ENCODE results near the gene C1orf159.

GRCh38 chr1:1151306-1151705 lies 35.4 kb upstream of the C1orf159 start:
- TF ChIP-seq, protein P1, sequence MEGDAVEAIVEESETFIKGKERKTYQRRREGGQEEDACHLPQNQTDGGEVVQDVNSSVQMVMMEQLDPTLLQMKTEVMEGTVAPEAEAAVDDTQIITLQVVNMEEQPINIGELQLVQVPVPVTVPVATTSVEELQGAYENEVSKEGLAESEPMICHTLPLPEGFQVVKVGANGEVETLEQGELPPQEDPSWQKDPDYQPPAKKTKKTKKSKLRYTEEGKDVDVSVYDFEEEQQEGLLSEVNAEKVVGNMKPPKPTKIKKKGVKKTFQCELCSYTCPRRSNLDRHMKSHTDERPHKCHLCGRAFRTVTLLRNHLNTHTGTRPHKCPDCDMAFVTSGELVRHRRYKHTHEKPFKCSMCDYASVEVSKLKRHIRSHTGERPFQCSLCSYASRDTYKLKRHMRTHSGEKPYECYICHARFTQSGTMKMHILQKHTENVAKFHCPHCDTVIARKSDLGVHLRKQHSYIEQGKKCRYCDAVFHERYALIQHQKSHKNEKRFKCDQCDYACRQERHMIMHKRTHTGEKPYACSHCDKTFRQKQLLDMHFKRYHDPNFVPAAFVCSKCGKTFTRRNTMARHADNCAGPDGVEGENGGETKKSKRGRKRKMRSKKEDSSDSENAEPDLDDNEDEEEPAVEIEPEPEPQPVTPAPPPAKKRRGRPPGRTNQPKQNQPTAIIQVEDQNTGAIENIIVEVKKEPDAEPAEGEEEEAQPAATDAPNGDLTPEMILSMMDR (IDR thresholded peaks at IDR 0.05) = no peak
- TF ChIP-seq POLR2A (IDR thresholded peaks at IDR 0.05) = no peak
